ENCODE results near the gene LPIN1.
"Not testable (repeated sequence)": the region's sequence is repeated elsewhere in the genome, so short reads cannot be mapped to it uniquely, and the experiment has no call there.

The LPIN1 gene

DNA sequence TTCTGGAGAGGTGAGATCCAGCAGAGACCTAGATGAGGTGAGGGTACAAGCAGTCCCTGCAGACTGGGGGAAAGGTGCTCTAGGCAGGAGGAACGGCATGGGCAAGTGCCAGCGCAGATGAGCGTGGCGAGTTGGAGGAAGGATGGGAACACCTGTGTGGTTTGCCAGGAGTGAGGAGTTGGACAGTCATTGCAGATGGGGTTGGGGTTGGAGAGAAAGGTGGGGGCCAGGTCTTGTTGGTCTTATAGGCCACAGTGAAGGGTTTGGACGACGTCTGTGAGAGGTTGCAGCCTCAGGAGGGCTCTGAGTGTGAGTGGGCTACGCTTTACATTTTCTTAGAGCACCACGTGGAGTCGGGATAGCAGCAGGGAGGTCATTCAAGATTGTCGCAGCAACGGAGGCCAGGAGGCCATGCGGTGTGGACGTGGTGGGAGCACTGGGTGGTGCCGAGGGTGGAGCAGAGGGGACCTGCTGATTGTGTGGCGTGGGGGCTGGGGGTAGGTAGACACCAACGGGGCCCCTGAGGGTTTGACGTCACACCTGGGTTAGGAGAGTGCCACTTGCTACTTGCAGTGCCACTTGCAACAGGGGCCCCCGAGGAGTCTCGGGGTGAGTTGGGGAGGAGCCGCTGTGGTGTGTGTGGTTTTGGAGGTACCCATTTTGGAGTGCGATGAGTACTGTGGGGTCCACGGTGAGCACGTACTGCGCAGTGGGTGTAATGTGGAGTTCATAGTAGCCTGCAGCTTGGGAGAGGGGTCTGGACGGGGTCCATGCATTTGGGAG, 66.2 kb downstream of the LPIN1 start:
- Mint-ChIP-seq H3K27ac (no peak overlapping the region), H3K4me3 (no peak overlapping the region), H3K36me3 (ENCODE audit: low read depth) (peaks cover 76% of the 10 kb centered on the region), H3K9me3 (no peaks in the 10 kb centered on the region), H3K27me3 (ENCODE audit: low read depth) (no peaks in the 10 kb centered on the region), H3K4me1 (no peaks in the 10 kb centered on the region)
- TF ChIP-seq, protein P1, sequence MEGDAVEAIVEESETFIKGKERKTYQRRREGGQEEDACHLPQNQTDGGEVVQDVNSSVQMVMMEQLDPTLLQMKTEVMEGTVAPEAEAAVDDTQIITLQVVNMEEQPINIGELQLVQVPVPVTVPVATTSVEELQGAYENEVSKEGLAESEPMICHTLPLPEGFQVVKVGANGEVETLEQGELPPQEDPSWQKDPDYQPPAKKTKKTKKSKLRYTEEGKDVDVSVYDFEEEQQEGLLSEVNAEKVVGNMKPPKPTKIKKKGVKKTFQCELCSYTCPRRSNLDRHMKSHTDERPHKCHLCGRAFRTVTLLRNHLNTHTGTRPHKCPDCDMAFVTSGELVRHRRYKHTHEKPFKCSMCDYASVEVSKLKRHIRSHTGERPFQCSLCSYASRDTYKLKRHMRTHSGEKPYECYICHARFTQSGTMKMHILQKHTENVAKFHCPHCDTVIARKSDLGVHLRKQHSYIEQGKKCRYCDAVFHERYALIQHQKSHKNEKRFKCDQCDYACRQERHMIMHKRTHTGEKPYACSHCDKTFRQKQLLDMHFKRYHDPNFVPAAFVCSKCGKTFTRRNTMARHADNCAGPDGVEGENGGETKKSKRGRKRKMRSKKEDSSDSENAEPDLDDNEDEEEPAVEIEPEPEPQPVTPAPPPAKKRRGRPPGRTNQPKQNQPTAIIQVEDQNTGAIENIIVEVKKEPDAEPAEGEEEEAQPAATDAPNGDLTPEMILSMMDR (IDR thresholded peaks at IDR 0.05; ENCODE audit: unreplicated experiment in 3 of 3) = no peak

DNA sequence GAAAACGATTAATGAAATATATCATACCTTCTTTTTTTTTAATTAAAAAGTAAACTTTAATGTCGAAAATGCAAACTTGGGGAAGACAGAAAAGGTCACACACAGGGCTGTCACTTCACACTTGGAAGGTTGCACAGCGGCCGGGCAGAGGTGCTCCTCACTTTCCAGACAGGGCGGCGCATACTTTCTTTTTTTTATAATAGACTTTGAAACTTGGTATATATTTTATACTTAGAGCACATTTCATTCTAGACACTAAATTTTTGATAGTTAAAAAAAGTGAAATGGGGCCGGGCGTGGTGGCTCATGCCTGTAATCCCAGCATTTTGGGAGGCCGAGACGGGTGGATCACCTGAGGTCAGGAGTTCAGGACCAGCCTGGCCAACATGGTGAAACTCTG, 66.9 kb downstream of the LPIN1 start:
- not testable (repeated sequence) for H3K27ac Mint-ChIP-seq; H3K4me3 Mint-ChIP-seq; H3K27me3 Mint-ChIP-seq (ENCODE audit: low read depth); H3K9me3 Mint-ChIP-seq; H3K4me1 Mint-ChIP-seq
- H3K36me3 Mint-ChIP-seq (ENCODE audit: low read depth) = peaks cover 73% of the 10 kb centered on the region

DNA sequence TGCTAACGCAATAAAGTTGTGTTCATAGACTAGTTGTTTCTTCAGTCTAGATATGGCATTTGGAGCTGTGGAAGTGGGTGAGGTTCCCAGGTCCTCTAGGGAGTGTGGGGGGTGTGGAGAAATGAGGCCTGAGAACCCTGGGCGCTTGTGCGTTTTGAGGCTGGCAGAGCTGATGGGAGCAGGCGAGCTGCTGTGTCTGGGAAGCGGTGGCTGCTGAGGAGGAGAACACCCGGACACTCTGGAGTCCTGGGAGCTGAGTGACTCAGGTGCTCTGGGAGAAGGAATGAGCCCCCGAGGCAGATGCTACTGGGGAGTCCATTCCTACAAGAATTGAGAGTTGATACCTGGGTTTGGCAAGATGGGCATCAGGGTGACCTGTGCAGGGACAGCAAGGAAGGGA, 67.5 kb downstream of the LPIN1 start:
- H3K27ac Mint-ChIP-seq = no peak overlapping the region
- no peak overlapping the region for H3K4me3 Mint-ChIP-seq
- peaks cover 68% of the 10 kb centered on the region for H3K36me3 Mint-ChIP-seq (ENCODE audit: low read depth)
- no peaks in the 10 kb centered on the region for H3K4me1 Mint-ChIP-seq
- H3K27me3 Mint-ChIP-seq (ENCODE audit: low read depth) = no peaks in the 10 kb centered on the region
- TF ChIP-seq, protein P1 (IDR thresholded peaks at IDR 0.05; ENCODE audit: unreplicated experiment in 3 of 3) = no peak
- H3K9me3 Mint-ChIP-seq = no peaks in the 10 kb centered on the region

DNA sequence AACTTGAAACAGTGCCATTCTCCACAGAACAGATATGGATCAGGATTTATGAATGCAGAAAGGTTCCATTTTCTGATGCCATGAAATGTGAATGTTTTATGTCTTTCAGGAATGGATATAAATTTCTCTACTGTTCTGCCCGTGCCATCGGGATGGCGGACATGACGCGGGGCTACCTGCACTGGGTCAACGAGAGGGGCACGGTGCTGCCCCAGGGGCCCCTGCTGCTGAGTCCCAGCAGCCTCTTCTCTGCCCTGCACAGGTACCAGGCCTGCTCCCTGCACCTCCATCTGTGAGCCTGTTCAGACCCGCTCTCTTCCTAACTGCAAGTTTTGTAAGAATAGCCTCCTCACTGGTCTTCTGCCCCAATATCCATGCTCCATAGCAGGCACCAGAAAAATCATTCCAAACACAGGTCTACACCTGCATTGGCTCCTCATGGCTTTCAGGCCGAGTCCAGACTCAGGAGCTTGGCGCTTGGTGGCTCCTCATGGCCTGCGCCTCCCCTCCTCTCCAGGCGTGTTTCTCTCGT, 68.6 kb downstream of the LPIN1 start:
- TF ChIP-seq, protein P1 (IDR thresholded peaks at IDR 0.05; ENCODE audit: unreplicated experiment in 3 of 3) = no peak
- H3K27ac Mint-ChIP-seq = no peak overlapping the region
- H3K36me3 Mint-ChIP-seq (ENCODE audit: low read depth) = peaks cover 70% of the 10 kb centered on the region
- H3K27me3 Mint-ChIP-seq (ENCODE audit: low read depth) = no peaks in the 10 kb centered on the region
- H3K4me1 Mint-ChIP-seq = no peaks in the 10 kb centered on the region
- H3K4me3 Mint-ChIP-seq = no peak overlapping the region
- no peaks in the 10 kb centered on the region for H3K9me3 Mint-ChIP-seq

DNA sequence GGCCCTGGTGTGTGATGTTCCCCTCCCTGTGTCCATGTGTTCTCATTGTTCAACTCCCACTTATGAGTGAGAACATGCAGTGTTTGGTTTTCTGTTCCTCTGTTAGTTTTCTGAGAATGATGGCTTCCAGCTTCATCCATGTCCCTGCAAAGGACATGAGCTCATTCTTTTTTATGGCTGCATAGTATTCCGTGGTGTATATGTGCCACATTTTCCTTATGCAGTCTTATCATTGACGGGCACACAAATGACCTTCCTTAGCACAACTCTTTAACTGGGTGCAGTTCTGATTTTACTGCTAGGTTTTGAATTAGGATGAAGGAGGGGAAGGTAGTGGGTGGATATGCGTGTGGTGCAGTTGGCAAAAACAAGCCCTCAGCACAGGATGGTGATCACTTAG, 70.5 kb downstream of the LPIN1 start:
- not testable (repeated sequence) for H3K9me3 Mint-ChIP-seq; H3K27ac Mint-ChIP-seq; H3K4me1 Mint-ChIP-seq; H3K27me3 Mint-ChIP-seq (ENCODE audit: low read depth); H3K4me3 Mint-ChIP-seq
- peaks cover 73% of the 10 kb centered on the region for H3K36me3 Mint-ChIP-seq (ENCODE audit: low read depth)

DNA sequence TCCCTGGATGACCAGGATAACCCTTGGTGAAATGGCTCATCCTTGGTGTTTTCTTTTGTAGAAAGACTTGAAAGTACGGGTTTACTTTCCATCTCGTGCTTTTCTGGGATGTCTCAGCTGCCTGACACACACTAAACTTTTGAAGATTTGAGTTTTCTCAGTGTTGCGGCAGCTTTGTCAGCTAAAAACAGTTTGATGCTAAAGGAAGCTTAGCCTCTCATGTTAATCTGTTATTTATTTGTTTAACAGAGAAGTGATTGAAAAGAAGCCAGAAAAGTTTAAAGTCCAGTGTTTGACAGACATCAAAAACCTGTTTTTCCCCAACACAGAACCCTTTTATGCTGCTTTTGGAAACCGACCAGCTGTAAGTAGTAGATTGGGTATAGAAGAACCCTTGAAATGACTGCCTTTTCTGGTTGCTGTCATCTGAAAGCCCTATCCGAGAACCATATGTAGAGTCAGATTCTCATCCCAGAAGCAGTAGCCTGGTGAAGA, 72.8 kb downstream of the LPIN1 start:
- no peaks in the 10 kb centered on the region for H3K27me3 Mint-ChIP-seq (ENCODE audit: low read depth)
- peaks cover 76% of the 10 kb centered on the region for H3K36me3 Mint-ChIP-seq (ENCODE audit: low read depth)
- H3K4me3 Mint-ChIP-seq = no peak overlapping the region
- peaks cover 7% of the 10 kb centered on the region for H3K4me1 Mint-ChIP-seq
- no peaks in the 10 kb centered on the region for H3K9me3 Mint-ChIP-seq
- TF ChIP-seq, protein P1 (IDR thresholded peaks at IDR 0.05; ENCODE audit: unreplicated experiment in 3 of 3) = no peak
- H3K27ac Mint-ChIP-seq = no peak overlapping the region

DNA sequence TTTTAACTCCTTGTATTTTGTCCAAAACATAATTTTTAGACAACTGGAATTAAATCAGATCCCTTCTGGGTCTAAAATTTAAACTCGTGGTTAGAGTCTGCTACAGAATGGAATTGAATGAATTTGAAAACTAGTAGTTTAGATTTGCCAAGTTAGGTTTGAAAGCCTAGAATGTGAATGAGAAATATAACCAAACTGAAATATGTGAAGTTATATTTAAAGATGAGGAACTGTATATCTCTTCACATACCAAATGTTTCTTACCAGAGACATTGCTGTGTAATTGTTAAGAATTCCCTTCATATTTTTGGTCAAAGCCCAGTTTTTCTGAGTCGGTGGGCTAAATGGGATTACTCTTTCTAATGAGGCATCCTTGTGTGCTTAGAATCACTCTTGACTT, 74.2 kb downstream of the LPIN1 start:
- H3K27ac Mint-ChIP-seq = no peak overlapping the region

More for the DNA sequence above, 74.2 kb downstream of the LPIN1 start:
- Mint-ChIP-seq H3K36me3 (ENCODE audit: low read depth) (peaks cover 78% of the 10 kb centered on the region), H3K9me3 (no peaks in the 10 kb centered on the region), H3K27me3 (ENCODE audit: low read depth) (no peaks in the 10 kb centered on the region), H3K4me1 (peaks cover 7% of the 10 kb centered on the region), H3K4me3 (no peak overlapping the region)
- TF ChIP-seq, protein P1 (IDR thresholded peaks at IDR 0.05; ENCODE audit: unreplicated experiment in 3 of 3) = no peak
